AML-193 (cell line): ENCODE data around the gene TRIM10.
A peak's percentile ranks its signal among the peaks of the same experiment; 100 is the strongest.
"Not testable (repeated sequence)": the region's sequence is repeated elsewhere in the genome, so short reads cannot be mapped to it uniquely, and the experiment has no call there.

Experiments used
- DNase-seq, 2 experiments: peaks; one replicate each; lab custom pipeline; 2025; lab: John Stamatoyannopoulos, UW

The TRIM10 gene

GRCh38 chr6:30172681-30173080 lies 11.7 kb upstream of the TRIM10 start:
- no peak for DNase-seq

- no peak for DNase-seq
Measured at GRCh38 chr6:30171677-30172471, 10.9 kb upstream of the TRIM10 start.

GRCh38 chr6:30169658-30170614 lies 8.9 kb upstream of the TRIM10 start:
- DNase-seq, result peak; percentile 64 to 71

GRCh38 chr6:30168741-30169140 lies 7.7 kb upstream of the TRIM10 start:
- DNase-seq, result no peak

- DNase-seq, result no peak
Measured at GRCh38 chr6:30167101-30167500, 6.1 kb upstream of the TRIM10 start.

- DNase-seq, result not testable (repeated sequence)
Measured at GRCh38 chr6:30165238-30165637, 4.2 kb upstream of the TRIM10 start.

- no peak for DNase-seq
Measured at GRCh38 chr6:30164714-30165113, 3.7 kb upstream of the TRIM10 start.

- DNase-seq, result no peak
Measured at GRCh38 chr6:30163918-30164654, 3.1 kb upstream of the TRIM10 start.

GRCh38 chr6:30163090-30163917 lies 2.3 kb upstream of the TRIM10 start, which contains the start of gene TRIM15:
Gene TRIM15 (plus strand): TSS chr6:30163546. CDS start chr6:30163685, 139 bp downstream.
- DNase-seq, result no peak

- DNase-seq, result no peak
Measured at GRCh38 chr6:30162265-30163089, 1.5 kb upstream of the TRIM10 start.

GRCh38 chr6:30160008-30160784 lies 815 bp downstream of the TRIM10 start:
- DNase-seq, result no peak

- no peak for DNase-seq
Measured at GRCh38 chr6:30158475-30159040, 2.5 kb downstream of the TRIM10 start.

- DNase-seq, result no peak
Measured at GRCh38 chr6:30157999-30158398, 3.0 kb downstream of the TRIM10 start.

GRCh38 chr6:30157581-30157980 lies 3.4 kb downstream of the TRIM10 start:
- no peak for DNase-seq

- DNase-seq, result no peak
Measured at GRCh38 chr6:30156774-30157173, 4.2 kb downstream of the TRIM10 start.

- no peak for DNase-seq
Measured at GRCh38 chr6:30156262-30156599, 4.8 kb downstream of the TRIM10 start.

GRCh38 chr6:30155520-30156261 lies 5.3 kb downstream of the TRIM10 start:
- no peak for DNase-seq

GRCh38 chr6:30154709-30155519 lies 6.1 kb downstream of the TRIM10 start:
- no peak for DNase-seq
